HEK293T (cell line): ENCODE measurements around the gene ZNF765.
"Not testable (repeated sequence)": the region's sequence is repeated elsewhere in the genome, so short reads cannot be mapped to it uniquely, and the experiment has no call there.

Experiments
- BHLHE40 ChIP-seq: fragments of 450-650 bp; IDR thresholded peaks from 2 replicates; pipeline ENCODE4 v1.6.1; 2016; ENCODE audit warnings: mild to moderate bottlenecking, moderate library complexity, borderline replicate concordance
- HDGF ChIP-seq: fragments of 450-650 bp; IDR thresholded peaks from 2 replicates; pipeline ENCODE4 v1.6.1; 2017; ENCODE audit warnings: antibody characterized with exemption, borderline replicate concordance
- L3MBTL2 ChIP-seq: fragments of 450-650 bp; conservative IDR thresholded peaks from 2 replicates; pipeline ENCODE4 v1.6.1; 2016; ENCODE audit warnings: mild to moderate bottlenecking
- SP1 ChIP-seq: fragments of 450-650 bp; IDR thresholded peaks from 2 replicates; pipeline ENCODE4 v1.6.1; 2017
- ZNF384 ChIP-seq: fragments of 450-650 bp; IDR thresholded peaks from 2 replicates; pipeline ENCODE4 v1.6.1; 2016

DNA sequence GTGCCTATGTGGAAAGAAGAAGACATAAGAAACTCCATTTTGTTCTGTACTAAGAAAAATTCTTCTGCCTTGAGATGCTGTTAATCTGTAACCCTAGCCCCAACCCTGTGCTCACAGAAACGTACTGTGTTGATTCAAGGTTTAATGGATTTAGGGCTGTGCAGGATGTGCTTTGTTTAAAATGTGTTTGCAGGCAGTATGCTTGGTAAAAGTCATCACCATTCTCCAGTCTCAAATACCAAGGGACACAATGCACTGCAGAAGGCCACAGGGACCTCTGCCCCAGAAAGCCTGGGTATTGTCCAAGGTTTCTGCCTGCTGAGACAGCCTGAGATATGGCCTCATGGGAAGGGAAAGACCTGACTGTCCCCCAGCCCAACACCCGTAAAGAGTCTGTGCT, 48.9 kb downstream of the ZNF765 start:
- TF ChIP-seq BHLHE40, L3MBTL2, HDGF, SP1, ZNF384: not testable (repeated sequence)
